ENCODE measurements around the gene FBXO42.
A peak's percentile ranks its signal among the peaks of the same experiment; 100 is the strongest.

The FBXO42 gene

GRCh38 chr1:16374266-16374665, 22.0 kb upstream of the FBXO42 start:
- no peak overlapping the region for H3K4me2 ChIP-seq
- no peaks in the 10 kb centered on the region for H3K36me3 ChIP-seq (ENCODE audit: insufficient read depth)

DNA sequence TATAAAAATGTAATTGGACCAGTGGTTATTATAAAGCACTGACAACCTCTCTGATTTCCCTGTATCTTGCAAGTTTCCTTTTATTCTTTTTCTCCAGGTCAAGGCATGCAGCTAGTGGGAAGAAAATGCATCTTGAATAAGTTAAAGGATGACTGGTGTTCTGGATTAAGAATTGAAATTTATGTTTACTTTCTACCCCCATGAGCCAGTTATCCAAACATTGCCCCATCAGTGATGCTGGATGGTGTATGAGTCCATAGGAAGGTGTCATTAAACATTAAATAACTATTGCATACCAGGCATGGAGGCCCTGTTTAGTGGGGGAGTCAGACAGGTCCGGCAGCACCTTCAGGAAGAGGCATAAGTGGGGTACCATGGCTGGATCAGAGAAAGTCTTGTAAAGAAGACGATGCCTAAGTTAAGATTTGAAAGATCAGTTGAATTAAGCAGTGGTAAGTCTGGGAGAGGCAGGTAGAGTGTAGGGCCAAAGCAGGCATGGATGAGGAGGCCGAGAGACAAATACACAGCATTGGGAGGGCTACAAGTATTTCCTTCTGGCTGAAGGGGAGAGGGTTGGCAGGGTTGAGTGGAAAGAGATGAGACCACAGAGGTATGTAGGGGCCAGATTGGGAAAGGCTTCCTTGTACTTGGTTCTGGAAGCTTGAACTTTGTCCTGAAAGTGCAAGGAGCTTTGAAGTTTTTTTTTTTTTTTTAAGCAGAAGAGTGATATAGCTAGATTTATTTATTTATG, 20.4 kb upstream of the FBXO42 start:
- H3K27ac ChIP-seq = no peak overlapping the region
- H3K4me2 ChIP-seq = no peak overlapping the region
- no peak overlapping the region for H3K9ac ChIP-seq
- H3K79me2 ChIP-seq (ENCODE audit: insufficient read depth, low read depth) = peaks cover 99% of the 10 kb centered on the region
- H3K4me1 ChIP-seq (ENCODE audit: low read depth, poor library complexity, severe bottlenecking) = peaks cover 58% of the 10 kb centered on the region
- peaks cover 54% of the 10 kb centered on the region for H4K20me1 ChIP-seq (ENCODE audit: insufficient read depth)
- H3K4me3 ChIP-seq (IDR thresholded peaks at IDR 0.05; ENCODE audit: insufficient read depth, low read depth, low read length) = no peak overlapping the region
- no peaks in the 10 kb centered on the region for H3K36me3 ChIP-seq (ENCODE audit: insufficient read depth)
- no peak for TF ChIP-seq CTCF (conservative IDR thresholded peaks at IDR 0.05; ENCODE audit: low read depth, low read length)
- no peak overlapping the region for H2AFZ ChIP-seq (ENCODE audit: low read depth)
- H3K27me3 ChIP-seq (ENCODE audit: insufficient read depth, low read depth) = no peaks in the 10 kb centered on the region

More at GRCh38 chr1:16374266-16374665, 22.0 kb upstream of the FBXO42 start:
- H3K4me1 ChIP-seq (ENCODE audit: low read depth, poor library complexity, severe bottlenecking) = peaks cover 51% of the 10 kb centered on the region
- no peak overlapping the region for H3K4me3 ChIP-seq (IDR thresholded peaks at IDR 0.05; ENCODE audit: insufficient read depth, low read depth, low read length)
- no peak for TF ChIP-seq CTCF (conservative IDR thresholded peaks at IDR 0.05; ENCODE audit: low read depth, low read length)
- H3K27me3 ChIP-seq (ENCODE audit: insufficient read depth, low read depth) = no peaks in the 10 kb centered on the region
- H3K79me2 ChIP-seq (ENCODE audit: insufficient read depth, low read depth) = peaks cover 99% of the 10 kb centered on the region
- no peak overlapping the region for H3K9ac ChIP-seq
- no peak overlapping the region for H2AFZ ChIP-seq (ENCODE audit: low read depth)
- H4K20me1 ChIP-seq (ENCODE audit: insufficient read depth) = peaks cover 62% of the 10 kb centered on the region
- peak overlapping the region; percentile 20; the same call in 1 of the 2 replicates for H3K27ac ChIP-seq

DNA sequence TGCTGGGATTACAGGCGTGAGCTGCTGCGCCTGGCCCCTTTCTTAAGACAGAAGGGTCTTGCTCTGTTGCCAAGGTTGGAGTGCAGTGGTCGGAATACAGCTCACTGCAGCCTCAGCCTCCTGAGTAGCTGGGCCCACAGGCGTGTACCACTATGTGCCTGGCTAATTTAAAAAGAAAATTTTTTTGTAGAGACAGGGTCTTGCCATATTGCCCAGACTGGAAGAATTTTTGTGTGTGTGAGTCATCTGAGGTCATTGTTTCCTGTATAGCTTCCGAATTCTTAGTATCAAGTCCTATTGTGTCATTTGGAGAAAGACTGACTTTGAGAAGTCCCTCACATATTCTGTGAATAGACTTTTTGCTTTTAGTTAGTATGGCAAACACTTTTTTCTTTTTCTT, 19.4 kb upstream of the FBXO42 start:
- Histone ChIP-seq H3K79me2 (ENCODE audit: insufficient read depth, low read depth) (peaks cover 92% of the 10 kb centered on the region), H3K4me1 (ENCODE audit: low read depth, poor library complexity, severe bottlenecking) (peaks cover 52% of the 10 kb centered on the region), H3K4me3 (IDR thresholded peaks at IDR 0.05; ENCODE audit: insufficient read depth, low read depth, low read length) (no peak overlapping the region), H2AFZ (ENCODE audit: low read depth) (no peak overlapping the region), H3K27ac (no peak overlapping the region), H4K20me1 (ENCODE audit: insufficient read depth) (peaks cover 44% of the 10 kb centered on the region), H3K4me2 (no peak overlapping the region), H3K36me3 (ENCODE audit: insufficient read depth) (no peaks in the 10 kb centered on the region), H3K9ac (no peak overlapping the region), H3K27me3 (ENCODE audit: insufficient read depth, low read depth) (no peaks in the 10 kb centered on the region)
- no peak for TF ChIP-seq CTCF (conservative IDR thresholded peaks at IDR 0.05; ENCODE audit: low read depth, low read length)

GRCh38 chr1:16369821-16370220, 17.5 kb upstream of the FBXO42 start:
- Histone ChIP-seq H3K4me2 (no peak overlapping the region), H4K20me1 (ENCODE audit: insufficient read depth) (peaks cover 35% of the 10 kb centered on the region)
- TF ChIP-seq CTCF (conservative IDR thresholded peaks at IDR 0.05; ENCODE audit: low read depth, low read length) = no peak

More at GRCh38 chr1:16369821-16370220, 17.5 kb upstream of the FBXO42 start:
- H3K27ac ChIP-seq = no peak overlapping the region
- H3K4me3 ChIP-seq (IDR thresholded peaks at IDR 0.05; ENCODE audit: insufficient read depth, low read depth, low read length) = no peak overlapping the region
- H3K4me1 ChIP-seq (ENCODE audit: low read depth, poor library complexity, severe bottlenecking) = peaks cover 51% of the 10 kb centered on the region
- H3K9ac ChIP-seq = no peak overlapping the region
- peaks cover 73% of the 10 kb centered on the region for H3K79me2 ChIP-seq (ENCODE audit: insufficient read depth, low read depth)
- H3K36me3 ChIP-seq (ENCODE audit: insufficient read depth) = no peaks in the 10 kb centered on the region
- H3K27me3 ChIP-seq (ENCODE audit: insufficient read depth, low read depth) = no peaks in the 10 kb centered on the region
- H2AFZ ChIP-seq (ENCODE audit: low read depth) = no peak overlapping the region

Measured in KMS-11 (cell line).